ENCODE data around the gene ZBTB16.

Gene ZBTB16

DNA sequence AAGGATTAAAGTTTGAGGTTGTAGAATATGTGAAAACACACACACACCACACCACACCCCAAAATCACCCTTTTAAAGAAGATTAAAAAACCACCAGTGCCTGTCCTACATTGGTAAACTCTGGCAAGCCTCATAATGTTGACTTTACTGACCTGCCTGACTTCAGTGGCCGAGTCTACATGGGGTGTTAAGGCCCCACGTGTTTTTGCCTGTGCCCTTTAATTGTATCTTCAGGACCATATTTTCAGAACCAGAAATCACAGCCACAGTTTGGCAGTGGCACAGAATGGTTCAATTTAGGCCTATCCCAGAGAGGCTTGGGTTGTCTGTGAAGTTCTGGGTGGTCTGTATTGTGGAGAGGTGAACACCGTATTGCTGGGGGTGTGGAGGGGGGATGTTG is 33.4 kb downstream of the ZBTB16 start:
- CTCF ChIA-PET, result no interaction called here
- POLR2A ChIA-PET, result no interaction called here
- no peak for DNase-seq (ENCODE audit: extremely low spot score)
- TF ChIP-seq, protein P1, sequence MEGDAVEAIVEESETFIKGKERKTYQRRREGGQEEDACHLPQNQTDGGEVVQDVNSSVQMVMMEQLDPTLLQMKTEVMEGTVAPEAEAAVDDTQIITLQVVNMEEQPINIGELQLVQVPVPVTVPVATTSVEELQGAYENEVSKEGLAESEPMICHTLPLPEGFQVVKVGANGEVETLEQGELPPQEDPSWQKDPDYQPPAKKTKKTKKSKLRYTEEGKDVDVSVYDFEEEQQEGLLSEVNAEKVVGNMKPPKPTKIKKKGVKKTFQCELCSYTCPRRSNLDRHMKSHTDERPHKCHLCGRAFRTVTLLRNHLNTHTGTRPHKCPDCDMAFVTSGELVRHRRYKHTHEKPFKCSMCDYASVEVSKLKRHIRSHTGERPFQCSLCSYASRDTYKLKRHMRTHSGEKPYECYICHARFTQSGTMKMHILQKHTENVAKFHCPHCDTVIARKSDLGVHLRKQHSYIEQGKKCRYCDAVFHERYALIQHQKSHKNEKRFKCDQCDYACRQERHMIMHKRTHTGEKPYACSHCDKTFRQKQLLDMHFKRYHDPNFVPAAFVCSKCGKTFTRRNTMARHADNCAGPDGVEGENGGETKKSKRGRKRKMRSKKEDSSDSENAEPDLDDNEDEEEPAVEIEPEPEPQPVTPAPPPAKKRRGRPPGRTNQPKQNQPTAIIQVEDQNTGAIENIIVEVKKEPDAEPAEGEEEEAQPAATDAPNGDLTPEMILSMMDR (IDR thresholded peaks at IDR 0.05; ENCODE audit: control extremely low read depth, extremely low read depth, low read depth, missing control alignments), result no peak

DNA sequence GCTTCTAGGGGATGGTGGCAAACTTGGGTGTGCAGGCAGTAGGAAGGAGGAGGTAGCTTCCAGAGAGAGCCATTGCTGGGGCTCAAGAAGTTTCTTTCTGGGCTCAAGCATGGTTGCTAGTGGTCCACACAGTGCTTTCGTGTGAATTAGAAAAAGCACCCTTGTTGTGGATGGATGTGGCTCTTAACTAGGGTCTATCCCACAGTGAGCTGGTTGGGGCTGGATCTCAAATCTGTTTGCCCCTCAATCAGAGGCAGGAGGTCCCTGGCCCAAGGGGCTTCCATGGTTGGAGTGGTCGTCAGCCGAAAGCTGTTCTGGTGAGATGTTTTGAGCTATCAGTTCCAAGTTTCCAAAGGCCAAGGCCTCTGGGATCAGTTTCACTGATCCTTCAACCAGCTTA is 35.0 kb downstream of the ZBTB16 start:
- TF ChIP-seq, protein P1 (IDR thresholded peaks at IDR 0.05; ENCODE audit: control extremely low read depth, extremely low read depth, low read depth, missing control alignments), result no peak
- no peak for DNase-seq (ENCODE audit: extremely low spot score)
- POLR2A ChIA-PET, result no interaction called here
- CTCF ChIA-PET, result interaction anchor here (1.1 kb wide), 1 partner anchor 10 kb away, joined by 4 read pairs; no protein-coding TSS in a partner anchor

DNA sequence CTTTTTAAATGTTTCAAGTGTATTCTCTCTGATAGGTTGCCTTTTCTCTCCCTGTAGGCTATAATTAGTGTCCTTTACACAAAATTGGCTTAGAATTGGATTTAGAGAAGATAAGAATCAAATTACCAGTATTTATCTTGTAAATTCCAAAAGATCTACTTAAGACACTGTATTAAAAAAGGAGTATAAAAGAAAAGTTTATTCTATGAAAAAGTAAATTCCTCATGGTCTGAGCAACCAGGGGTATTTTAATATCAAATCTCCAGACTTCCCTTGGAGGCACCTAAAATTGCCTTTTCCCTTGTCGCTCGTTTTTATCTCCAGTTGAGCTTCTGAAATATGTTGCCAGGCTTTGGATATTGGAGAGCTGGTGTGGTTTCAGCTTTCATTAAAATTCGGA is 36.4 kb downstream of the ZBTB16 start:
- TF ChIP-seq, protein P1 (IDR thresholded peaks at IDR 0.05; ENCODE audit: control extremely low read depth, extremely low read depth, low read depth, missing control alignments), result no peak
- ChIA-PET CTCF (no interaction called here), POLR2A (no interaction called here)
- DNase-seq (ENCODE audit: extremely low spot score), result no peak

DNA sequence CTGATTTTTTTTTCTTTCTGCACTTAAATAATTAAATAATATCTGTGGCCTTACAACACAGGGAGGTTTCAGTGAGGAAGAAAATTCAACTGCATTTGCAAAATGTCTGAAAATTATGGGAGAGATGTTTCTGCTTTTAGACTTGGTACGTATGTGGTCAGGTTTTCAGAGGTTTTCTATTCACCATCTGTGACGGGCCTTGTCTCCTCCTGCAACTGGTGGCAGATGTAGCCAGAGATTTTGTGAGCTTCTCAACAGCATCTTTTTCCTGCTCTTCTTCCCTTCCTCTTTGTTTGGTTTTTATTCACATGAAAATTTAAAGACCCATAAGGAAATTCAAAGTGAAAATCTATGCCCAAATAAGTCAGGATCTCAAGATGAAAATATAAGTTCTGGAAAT is 38.3 kb downstream of the ZBTB16 start:
- TF ChIP-seq, protein P1 (IDR thresholded peaks at IDR 0.05; ENCODE audit: control extremely low read depth, extremely low read depth, low read depth, missing control alignments), result no peak
- no peak for DNase-seq (ENCODE audit: extremely low spot score)
- ChIA-PET POLR2A (no interaction called here), CTCF (no interaction called here)

DNA sequence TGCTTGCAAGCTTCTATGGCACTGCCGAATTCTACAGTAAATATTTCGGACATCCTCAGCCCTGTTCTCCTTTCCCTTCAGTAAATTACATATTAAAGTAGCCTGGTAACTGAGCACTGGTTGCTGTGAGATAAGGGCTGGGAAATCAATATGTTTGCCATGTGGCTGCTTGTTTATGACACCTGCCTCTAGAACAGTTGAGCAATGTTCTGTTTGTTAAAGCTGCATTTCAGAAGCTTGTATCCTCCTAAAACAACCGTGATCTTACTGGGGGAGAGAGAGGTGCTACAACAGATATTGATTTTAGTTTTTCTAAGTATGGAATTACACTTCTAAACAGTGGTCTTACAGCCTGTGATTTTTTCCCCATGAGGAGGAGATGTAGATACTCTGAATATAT is 39.4 kb downstream of the ZBTB16 start:
- CTCF ChIA-PET, result no interaction called here
- POLR2A ChIA-PET, result no interaction called here
- TF ChIP-seq, protein P1 (IDR thresholded peaks at IDR 0.05; ENCODE audit: control extremely low read depth, extremely low read depth, low read depth, missing control alignments), result no peak
- DNase-seq (ENCODE audit: extremely low spot score), result no peak

DNA sequence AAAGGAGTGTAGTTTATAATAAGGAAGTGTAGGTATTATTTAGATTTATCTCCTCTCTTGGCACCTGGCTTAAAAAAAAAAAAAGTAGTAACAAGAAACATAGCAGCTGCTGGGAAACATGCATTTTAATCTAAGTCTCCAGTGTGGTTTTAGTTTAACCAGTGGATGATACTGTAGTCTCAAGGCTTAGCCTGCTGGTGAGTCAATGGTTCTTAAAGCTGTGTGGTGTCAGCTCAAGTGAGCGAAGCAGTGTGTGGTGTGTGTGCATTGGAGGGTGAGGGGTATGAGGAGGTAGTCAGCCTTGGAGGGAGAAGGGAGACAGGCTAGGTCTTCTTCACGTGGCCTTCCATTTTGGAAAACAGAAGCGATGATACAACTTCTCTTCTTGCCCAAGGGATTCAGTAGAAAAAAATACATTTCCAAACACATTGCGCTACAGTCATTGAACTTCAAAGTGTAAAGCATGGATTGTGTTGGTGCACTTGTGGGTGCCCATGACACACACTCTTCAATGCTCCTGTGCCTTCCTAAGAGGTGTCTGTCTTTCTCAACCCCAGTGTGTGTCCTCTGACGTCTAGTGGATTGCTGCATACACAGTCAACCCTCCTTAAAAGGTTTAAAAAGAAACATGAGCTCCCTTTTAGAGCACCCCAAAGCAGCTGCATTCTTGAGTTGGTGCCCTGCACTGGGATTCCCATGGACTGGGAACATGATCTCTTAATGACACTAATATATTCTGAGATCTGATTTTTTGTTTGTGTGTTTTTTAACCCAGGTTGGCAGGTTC is 40.1 kb downstream of the ZBTB16 start:
- CTCF ChIA-PET, result no interaction called here
- POLR2A ChIA-PET, result no interaction called here
- TF ChIP-seq, protein P1 (IDR thresholded peaks at IDR 0.05; ENCODE audit: control extremely low read depth, extremely low read depth, low read depth, missing control alignments), result no peak
- DNase-seq (ENCODE audit: extremely low spot score), result no peak

Data from GM10248 (cell line).